HG03045 (cell line): ENCODE results near the gene IZUMO4.
"Not testable (repeated sequence)": the region's sequence is repeated elsewhere in the genome, so short reads cannot be mapped to it uniquely, and the experiment has no call there.

Experiments used
- ATAC-seq: cut with Tn5 transposase; IDR thresholded peaks from one replicate; pipeline ENCODE4 v1.9.1; 2021; ENCODE audit warnings: mild to moderate bottlenecking, moderate library complexity; ENCODE audit not compliant: unreplicated experiment

The IZUMO4 gene

GRCh38 chr19:2080336-2080988 lies 16.3 kb upstream of the IZUMO4 start:
- ATAC-seq, result no peak

DNA sequence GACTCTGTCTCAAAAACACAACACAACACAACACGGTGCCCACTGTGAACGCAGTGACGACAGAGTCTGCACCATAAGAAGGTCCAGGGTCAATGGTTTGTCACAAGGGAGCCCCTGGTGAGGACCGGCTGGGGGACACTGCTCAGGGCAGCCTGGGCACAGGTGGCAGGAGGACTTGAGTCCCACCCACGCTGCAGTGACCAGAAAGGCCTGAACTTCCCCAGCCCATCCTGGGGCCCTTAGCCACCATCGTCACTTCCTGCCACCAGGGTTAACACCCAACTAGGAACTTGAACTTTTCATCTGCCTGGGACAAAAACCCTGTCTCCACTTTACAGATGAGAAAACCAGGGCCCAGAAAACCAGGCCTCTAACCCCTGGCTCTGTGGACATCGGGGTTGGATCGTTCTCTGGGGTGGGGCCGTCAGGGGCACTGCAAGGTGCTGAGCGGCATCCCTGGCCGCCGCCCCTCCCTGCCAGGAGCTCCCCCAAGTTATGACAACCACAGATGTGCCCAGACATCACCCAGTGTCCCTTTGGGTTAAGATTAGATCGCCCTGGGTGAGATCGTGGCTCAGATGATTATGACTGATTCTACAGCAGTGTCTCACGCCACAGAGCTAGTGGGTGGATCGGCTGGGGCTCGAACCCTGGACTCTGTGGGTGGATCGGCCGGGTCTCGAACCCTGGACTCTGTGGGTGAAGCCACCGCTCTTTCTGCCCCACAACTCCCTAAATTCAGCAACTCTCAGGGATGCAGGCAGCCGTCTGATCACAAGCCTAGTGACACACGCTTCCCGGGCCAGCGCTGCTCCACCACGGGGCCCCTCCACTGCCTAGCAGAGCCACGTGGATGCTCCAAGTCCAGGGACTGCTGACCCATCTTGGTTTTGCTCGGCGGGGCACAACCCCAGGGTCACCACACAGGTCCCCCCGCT lies 14.6 kb upstream of the IZUMO4 start:
- ATAC-seq, result no peak

DNA sequence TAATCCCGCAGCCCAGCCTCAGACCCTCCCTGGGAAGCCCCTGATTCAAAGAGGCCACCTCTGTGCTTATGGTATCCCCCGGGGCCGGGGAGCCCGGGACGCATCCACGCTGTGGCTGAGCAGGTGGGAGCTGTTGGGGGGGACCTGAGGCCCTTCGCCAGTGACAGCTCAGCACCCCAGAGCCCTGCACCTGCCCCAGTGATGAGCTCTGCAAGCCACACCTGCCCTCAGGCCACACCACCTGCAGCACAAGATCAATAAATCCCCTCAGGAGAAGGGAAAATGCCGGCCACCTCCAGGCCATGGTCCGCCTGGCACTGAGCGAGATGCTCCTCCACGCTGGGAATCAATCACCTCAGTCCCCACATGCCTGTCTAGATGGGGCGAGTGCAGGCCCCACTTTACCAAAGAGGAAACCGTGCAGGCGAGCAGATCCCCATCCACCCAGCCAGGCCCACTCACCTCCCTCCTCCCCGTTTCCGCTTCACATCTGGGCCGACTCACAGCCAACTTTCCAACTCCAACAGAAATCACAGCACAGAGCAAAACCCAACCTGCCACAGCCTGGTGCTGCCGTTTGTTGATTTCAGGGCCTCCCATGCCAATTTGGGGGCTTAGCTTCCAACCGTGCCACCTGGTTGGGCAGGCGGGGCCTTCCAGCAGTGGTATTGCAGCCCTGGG lies 13.4 kb upstream of the IZUMO4 start:
- no peak for ATAC-seq

DNA sequence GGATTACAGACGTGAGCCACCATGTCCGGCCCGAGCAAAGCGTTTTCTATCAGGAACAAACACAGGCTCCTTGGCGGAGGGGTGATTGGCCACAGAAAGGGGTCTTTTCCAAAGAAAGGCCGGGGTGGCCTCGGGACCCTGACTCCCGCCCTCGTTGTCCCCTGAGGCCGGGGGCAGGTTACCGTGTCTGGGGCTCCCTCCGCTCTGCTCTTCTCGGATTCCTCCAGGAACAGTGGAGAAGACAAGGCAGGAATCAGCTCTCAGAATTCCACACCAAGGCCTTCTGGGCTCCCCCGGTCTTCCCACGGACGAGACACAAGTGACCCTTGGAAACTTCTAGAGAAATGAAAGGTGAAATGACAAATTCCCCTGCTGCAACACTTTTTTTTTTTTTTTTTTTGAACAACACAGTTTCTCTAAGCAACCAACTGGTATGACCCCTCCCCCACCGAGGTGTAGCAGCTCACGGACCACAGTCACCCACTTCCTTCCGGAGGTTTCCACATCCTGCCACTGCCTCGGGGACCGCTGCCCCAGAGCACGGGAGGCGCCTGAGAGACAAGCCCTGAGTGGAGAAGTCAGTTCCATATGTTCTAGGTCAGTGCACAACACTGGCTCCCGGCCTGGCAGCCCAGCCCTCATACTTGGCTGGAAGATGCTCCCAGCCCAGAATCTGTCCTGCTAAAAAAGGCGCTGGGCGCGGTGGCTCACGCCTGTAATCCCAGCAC lies 11.6 kb upstream of the IZUMO4 start:
- peak; percentile 35 for ATAC-seq

- not testable (repeated sequence) for ATAC-seq
Observed at GRCh38 chr19:2086695-2087620, 9.8 kb upstream of the IZUMO4 start.

GRCh38 chr19:2087621-2088100 lies 9.1 kb upstream of the IZUMO4 start:
- ATAC-seq, result no peak

GRCh38 chr19:2089001-2089711 lies 7.6 kb upstream of the IZUMO4 start:
- ATAC-seq, result no peak

- ATAC-seq, result no peak
Observed at GRCh38 chr19:2089727-2090053, 7.0 kb upstream of the IZUMO4 start.

DNA sequence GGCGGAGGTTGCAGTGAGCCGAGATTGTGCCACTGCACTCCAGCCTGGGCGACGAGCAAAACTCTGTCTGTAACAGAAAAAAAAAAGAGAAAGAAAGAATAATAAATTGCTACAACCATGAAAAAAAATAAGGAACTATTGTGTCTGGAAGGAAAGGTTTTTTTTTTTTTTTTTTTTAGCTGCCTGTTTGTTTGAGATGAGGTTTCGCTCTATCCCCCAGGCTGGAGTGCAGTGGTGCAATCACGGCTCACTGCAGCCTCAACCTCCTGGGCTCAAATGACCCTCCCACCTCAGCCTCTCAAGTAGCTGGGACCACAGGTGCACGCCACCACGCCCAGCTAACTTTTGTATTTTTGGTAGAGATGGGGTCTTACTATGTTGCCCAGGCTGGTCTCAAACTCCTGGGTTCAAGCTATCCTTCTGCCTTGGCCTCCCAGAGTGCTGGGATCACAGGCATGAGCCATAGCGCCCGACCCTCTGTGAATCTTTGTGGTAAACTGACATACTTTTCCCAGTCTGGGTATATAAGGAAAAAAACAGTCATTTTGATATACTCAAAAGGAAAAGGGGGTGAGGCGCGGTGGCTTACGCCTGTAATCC lies 4.7 kb upstream of the IZUMO4 start:
- not testable (repeated sequence) for ATAC-seq

GRCh38 chr19:2096034-2096479 lies 658 bp upstream of the IZUMO4 start, which contains the start of gene MOB3A:
Gene MOB3A (minus strand): TSS chr19:2096326. CDS start chr19:2078560, 17,766 bp downstream.
- ATAC-seq, result peak; percentile 25

DNA sequence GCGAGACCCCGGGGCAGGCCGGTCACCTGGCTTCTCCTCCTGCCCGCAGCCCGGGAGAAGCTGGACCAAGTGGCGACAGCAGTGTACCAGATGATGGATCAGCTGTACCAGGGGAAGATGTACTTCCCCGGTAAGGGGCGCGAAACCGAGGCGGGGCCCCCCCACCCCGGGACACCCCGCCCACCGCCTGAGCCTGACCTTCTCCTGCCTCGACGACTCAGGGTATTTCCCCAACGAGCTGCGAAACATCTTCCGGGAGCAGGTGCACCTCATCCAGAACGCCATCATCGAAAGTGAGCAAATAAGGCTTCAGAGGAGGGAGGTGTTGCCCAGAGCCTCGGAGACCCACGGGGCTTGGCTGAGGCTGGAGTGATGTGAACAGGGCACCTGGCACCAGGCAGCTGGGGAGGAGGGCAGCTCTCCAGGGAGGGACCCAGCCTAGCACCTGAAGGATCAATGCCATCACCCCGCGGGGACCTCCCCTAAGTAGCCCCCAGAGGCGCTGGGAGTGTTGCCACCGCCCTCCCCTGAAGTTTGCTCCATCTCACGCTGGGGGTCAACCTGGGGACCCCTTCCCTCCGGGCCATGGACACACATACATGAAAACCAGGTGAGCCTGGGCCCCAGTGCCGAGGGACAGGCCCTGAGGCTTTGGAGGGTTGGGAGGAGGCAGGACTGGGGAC lies 629 bp downstream of the IZUMO4 start:
- peak; percentile 2 for ATAC-seq

GRCh38 chr19:2097886-2098327 lies 1.2 kb downstream of the IZUMO4 start:
- ATAC-seq, result no peak

- ATAC-seq, result no peak
Observed at GRCh38 chr19:2099054-2099501, 2.4 kb downstream of the IZUMO4 start.

- no peak for ATAC-seq
Observed at GRCh38 chr19:2099937-2100718, 3.4 kb downstream of the IZUMO4 start.

DNA sequence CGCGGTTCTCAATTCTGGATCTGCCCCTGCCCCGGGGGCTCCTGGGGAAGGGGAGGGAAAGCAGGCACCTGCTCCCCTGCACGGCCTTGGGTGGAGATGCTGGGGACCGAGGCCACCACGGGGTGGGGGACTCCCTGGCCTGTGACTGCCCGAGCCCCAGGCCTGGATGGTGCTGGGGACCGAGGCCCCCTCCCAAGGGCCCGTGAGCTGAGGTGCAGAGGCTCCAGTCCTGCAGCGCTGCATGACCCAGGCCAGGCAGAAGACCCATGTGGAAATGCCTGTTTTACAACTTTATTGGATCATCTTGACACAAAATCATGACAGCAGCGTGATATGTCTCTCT lies 4.0 kb downstream of the IZUMO4 start:
- no peak for ATAC-seq

DNA sequence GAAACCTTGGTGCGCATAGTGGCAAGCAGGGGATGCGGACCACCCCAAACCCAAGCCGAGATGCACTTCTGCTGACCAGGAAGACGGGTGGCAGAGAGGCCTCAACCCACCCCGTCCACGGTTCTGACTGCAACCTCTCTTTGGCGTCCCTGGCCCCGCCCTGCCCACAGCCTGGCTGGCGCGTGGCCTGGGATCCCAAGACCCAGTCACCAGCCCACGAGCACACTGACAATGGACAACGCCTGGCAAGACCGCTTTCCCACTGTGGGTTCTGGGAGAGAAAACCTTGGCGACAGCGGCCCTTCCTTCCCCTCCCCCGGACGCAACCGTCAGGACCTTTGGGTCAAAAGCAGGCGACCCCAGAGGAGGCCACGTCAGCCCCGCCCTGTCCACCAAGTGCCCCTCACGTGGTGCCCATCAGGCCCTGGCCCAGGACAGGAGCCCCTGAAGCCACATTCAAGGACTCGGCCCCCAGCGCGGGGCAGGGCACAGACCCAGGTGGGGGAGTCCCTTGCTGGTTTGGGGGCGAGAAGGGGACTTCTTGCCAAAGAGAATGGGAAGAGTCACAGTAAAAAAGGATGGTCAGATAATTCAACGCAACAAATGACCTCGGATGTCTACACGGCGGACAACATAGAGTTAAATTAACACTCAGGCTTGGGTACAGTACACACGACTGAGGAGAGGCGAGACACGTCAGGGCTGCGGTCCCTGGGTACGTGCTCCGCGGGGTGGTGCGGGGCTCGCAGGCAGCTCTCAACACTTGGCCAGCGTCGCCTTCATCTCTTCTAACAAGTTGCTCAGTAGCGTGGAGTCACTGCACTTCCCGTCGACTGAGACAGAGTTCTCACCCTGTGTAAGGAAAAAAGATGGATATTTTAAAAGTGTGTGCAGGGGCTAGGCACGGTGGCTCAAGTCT lies 5.0 kb downstream of the IZUMO4 start:
- ATAC-seq, result no peak
